Breast epithelium (tissue), 4 donors: ENCODE measurements around the gene NAT9. TPM values are rescaled to one million over a fixed set of nuclear protein-coding genes. Genes with fewer than 3 reads are reported as not detected.
A peak's percentile ranks its signal among the peaks of the same experiment; 100 is the strongest.

Source experiments
- DNase-seq, 2 donors: peaks; one replicate each; pipeline ENCODE4 v3.0.0-alpha.2; 2019; ENCODE audit warnings: low spot score in 2 of 2
- H3K27ac ChIP-seq, 2 donors: fragments of 200-600 bp; sonication (generic) in 1 of 2; one replicate each; pipeline ENCODE4 v1.5.1; 2016 to 2019; ENCODE audit warnings: mild to moderate bottlenecking in 1 of 2
- H3K27me3 ChIP-seq, 2 donors: fragments of 200-600 bp; sonication (generic) in 1 of 2; one replicate each; pipeline versions ENCODE4 v1.5.1 to v1.6.0; 2017 to 2019; ENCODE audit warnings: control low read depth in 1 of 2, mild to moderate bottlenecking in 1 of 2
- H3K36me3 ChIP-seq: fragments of 200-600 bp; one replicate; pipeline ENCODE4 v1.5.1; 2019
- H3K4me1 ChIP-seq, 2 donors: fragments of 200-600 bp; sonication (generic); one replicate each; pipeline ENCODE4 v1.5.1; 2016 to 2019; ENCODE audit warnings: control low read depth in 1 of 2
- H3K4me3 ChIP-seq, 3 donors: fragments of 200-600 bp; sonication (generic); 1 replicate in 2 of 3; 2 replicates in 1 of 3; pipeline ENCODE4 v1.5.1; 2016 to 2019; ENCODE audit warnings: mild to moderate bottlenecking in 3 of 3, moderate library complexity in 2 of 3
- H3K9me3 ChIP-seq, 2 donors: fragments of 200-600 bp; sonication (generic) in 1 of 2; one replicate each; pipeline ENCODE4 v1.5.1; 2016 to 2019; ENCODE audit warnings: control low read depth in 1 of 2
- POLR2A ChIP-seq: fragments of 450-650 bp; IDR thresholded peaks from one replicate; pipeline ENCODE4 v1.6.1; 2016; ENCODE audit warnings: antibody characterized with exemption, mild to moderate bottlenecking, moderate library complexity
- POLR2AphosphoS5 ChIP-seq, 3 donors: sonication (generic); formaldehyde crosslinking; IDR thresholded peaks; one replicate each; pipeline ENCODE4 v1.6.1; 2017; ENCODE audit warnings: antibody characterized with exemption in 3 of 3
- intact Hi-C: fragments of 100-400 bp; cut with DNase I; formaldehyde crosslinking; loops from one replicate; pipeline ENCODE4 v1.15.1; 2023; ENCODE audit warnings: low total_unique reads
- total RNA-seq, 3 donors: library from RNA; depleted of rRNA; stranded (reverse); fragments of >200 nt; gene quantifications; one replicate each; pipeline ENCODE4 v1.1.0, GENCODE V29; 2016
- TF ChIP-seq, protein P1 (sequence below), 3 donors: fragments of 450-650 bp; IDR thresholded peaks; one replicate each; pipeline ENCODE4 v1.5.1; 2016 to 2017; ENCODE audit warnings: antibody characterized with exemption in 3 of 3, mild to moderate bottlenecking in 3 of 3, moderate library complexity in 3 of 3

The NAT9 gene
- total RNA-seq, 3 donors from 2014 or later: 20.6 to 41.3 (median 40.0) TPM

DNA sequence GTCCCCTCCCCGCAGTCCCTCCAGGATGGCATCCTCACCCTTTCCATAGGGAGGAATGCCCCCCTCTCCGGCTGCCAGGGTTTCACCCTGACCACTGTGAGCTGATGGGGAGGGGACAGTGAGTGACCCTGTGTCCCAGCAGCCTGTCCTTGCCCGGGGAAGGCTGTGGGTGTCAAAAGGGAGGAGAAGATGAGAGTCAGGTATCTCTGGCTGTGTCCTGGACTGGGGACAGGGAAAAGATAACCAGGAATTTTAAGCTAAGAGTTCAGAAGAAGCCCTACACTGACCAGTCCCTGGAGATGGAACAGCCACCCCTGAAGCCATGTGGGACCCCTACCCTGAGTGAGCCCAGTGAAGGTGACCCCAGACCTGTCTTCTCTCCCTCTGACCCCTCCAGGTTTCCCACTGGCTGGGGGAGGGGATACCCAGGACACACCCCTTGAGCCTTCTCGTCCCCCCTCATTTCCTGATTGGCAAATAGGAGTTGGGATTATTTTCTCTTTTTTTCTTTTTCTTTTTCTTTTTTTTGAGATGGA is 11.3 kb downstream of the NAT9 start:
- Histone ChIP-seq H3K4me3 (no peak overlapping the region), H3K36me3 (no peaks in the 10 kb centered on the region), H3K9me3 (no peaks in the 10 kb centered on the region), H3K27me3 (no peaks in the 10 kb centered on the region), H3K4me1 (peaks cover 7 to 18% of the 10 kb centered on the region in 2 donors), H3K27ac (no peak overlapping the region)
- TF ChIP-seq, protein P1, sequence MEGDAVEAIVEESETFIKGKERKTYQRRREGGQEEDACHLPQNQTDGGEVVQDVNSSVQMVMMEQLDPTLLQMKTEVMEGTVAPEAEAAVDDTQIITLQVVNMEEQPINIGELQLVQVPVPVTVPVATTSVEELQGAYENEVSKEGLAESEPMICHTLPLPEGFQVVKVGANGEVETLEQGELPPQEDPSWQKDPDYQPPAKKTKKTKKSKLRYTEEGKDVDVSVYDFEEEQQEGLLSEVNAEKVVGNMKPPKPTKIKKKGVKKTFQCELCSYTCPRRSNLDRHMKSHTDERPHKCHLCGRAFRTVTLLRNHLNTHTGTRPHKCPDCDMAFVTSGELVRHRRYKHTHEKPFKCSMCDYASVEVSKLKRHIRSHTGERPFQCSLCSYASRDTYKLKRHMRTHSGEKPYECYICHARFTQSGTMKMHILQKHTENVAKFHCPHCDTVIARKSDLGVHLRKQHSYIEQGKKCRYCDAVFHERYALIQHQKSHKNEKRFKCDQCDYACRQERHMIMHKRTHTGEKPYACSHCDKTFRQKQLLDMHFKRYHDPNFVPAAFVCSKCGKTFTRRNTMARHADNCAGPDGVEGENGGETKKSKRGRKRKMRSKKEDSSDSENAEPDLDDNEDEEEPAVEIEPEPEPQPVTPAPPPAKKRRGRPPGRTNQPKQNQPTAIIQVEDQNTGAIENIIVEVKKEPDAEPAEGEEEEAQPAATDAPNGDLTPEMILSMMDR (IDR thresholded peaks at IDR 0.05): no peak
- TF ChIP-seq POLR2A (no peak), POLR2AphosphoS5 (IDR thresholded peaks at IDR 0.05) (no peak)
- no peak for DNase-seq
- intact Hi-C loops: no loop called here

DNA sequence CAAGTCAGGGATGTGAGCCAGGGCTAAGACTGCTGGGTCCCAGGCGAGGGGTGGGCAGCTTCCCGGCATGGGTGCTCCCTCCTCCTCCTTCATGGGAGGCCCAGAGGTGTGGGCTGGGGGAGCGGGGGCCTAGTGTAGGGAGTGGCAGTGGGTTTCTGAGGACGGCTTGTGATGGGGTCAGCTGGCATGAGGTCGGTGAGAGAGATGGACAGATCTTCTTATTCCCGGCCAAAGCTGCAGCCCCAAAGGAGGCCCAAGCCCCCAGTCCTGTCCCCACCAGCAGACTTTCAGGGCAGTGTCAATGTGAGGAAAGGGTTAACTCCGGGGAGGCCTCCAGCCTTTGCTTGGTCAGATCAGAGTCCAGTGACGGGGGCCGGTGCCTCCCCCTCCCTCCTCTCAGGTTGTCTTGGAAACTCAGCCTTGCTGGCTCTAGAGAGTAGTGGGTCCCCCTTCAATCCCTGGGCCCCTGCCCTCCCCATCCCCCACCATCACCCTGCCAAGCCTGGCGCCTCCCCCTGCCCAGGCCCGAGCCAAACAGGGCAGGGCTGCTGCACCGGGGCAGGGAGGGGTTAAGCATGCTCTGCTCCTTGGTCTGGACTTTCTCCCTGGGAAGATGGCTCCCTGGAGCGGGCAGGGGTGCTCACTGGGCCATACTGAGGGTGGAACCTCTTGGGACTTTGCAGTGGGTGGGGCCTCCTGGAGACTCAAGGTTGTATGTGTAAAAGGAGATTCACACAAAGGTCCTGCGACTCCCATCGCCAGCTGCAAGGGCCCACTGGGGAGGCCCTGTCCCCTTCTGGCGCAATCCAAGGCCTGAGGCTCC is 12.4 kb downstream of the NAT9 start:
- peaks cover 10 to 26% of the 10 kb centered on the region in 2 donors for H3K4me1 ChIP-seq
- H3K36me3 ChIP-seq: no peaks in the 10 kb centered on the region
- intact Hi-C loops: no loop called here
- DNase-seq: no peak
- H3K4me3 ChIP-seq: no peak overlapping the region
- no peaks in the 10 kb centered on the region for H3K9me3 ChIP-seq
- H3K27me3 ChIP-seq: no peaks in the 10 kb centered on the region
- TF ChIP-seq, protein P1 (IDR thresholded peaks at IDR 0.05): no peak
- H3K27ac ChIP-seq: peak overlapping the region in 1 of 2 donors; percentile 32

DNA sequence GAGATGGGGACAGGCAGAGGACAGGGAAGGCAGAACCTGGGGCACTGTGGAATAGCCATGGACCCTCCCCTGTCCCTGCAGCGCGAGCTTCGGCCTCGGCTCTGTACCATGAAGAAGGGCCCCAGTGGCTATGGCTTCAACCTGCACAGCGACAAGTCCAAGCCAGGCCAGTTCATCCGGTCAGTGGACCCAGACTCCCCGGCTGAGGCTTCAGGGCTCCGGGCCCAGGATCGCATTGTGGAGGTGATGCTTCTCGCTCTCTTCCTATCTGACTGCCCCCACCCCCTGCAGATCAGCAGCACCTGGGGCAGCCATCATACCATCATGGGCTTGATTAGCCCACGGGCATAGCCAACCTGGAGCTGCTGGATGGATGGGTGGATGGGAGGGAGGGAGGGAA is 14.2 kb downstream of the NAT9 start:
- no peaks in the 10 kb centered on the region for H3K27me3 ChIP-seq
- peaks cover 3 to 36% of the 10 kb centered on the region in 2 donors for H3K4me1 ChIP-seq
- TF ChIP-seq POLR2A (no peak), POLR2AphosphoS5 (IDR thresholded peaks at IDR 0.05) (no peak)
- TF ChIP-seq, protein P1 (IDR thresholded peaks at IDR 0.05): no peak
- H3K4me3 ChIP-seq: no peak overlapping the region
- peak overlapping the region in 1 of 2 donors; percentile 90 for H3K27ac ChIP-seq
- intact Hi-C loops: no loop called here
- no peaks in the 10 kb centered on the region for H3K36me3 ChIP-seq
- no peak for DNase-seq
- H3K9me3 ChIP-seq: no peaks in the 10 kb centered on the region

DNA sequence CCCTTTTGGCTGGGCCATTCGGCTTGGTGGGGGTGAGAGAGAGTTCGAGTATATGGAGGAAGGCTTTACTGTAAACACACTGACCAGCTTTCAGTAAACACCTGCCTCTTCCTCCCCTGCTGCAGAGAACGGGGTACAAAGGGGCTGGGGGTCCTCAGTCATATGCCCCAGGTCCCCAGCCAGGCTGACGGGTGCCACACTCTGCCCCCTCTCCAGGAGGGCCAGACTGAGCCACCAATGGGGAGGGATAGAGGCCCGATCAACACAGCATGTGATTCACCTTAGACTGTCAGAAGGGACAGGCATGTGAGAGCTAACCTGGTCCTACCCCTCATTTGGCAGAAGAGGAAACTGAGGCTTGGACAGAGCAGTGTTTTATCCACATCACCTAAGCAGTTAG is 14.7 kb downstream of the NAT9 start:
- H3K4me1 ChIP-seq: peaks cover 3 to 40% of the 10 kb centered on the region in 2 donors
- TF ChIP-seq POLR2A: no peak
- no peak for TF ChIP-seq POLR2AphosphoS5 (IDR thresholded peaks at IDR 0.05)
- TF ChIP-seq, protein P1 (IDR thresholded peaks at IDR 0.05): no peak
- peak overlapping the region; percentile 90 to 91 for H3K27ac ChIP-seq
- no peak overlapping the region for H3K4me3 ChIP-seq
- no peaks in the 10 kb centered on the region for H3K27me3 ChIP-seq
- H3K9me3 ChIP-seq: no peaks in the 10 kb centered on the region
- no peak for DNase-seq
- no peaks in the 10 kb centered on the region for H3K36me3 ChIP-seq
- intact Hi-C loops: no loop called here

DNA sequence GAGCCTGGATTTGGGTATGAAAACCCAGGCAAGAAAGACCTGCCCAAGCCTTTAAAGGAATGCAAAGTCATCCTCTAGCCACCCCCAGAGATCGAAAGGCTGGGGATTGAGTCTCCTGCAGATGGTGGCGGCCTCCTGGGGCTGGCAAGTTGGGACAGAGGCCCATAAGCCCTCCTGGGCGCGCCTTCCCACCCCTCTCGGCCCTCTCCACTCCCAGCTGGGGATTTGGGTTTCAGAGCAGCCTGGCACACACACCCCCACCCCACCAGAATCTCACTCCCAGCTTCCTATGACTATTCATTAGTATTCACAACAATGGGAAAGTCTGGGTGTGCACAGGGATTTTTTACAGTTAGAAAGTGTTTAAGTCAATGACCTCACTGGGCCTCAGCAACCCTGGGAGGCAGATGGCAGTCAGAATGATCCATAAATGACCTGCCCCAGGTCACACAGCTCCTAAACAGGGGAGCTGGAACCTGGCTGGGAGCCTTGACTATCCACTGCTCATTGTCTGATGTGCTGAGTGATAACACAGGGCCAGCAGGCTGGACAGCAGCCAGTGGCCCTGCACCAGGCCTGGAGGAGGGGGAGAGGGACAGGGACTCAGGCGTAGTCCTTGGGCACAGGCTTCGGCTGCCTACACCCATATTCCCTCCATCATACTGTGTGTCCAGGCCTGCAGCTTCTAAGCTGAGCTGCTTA is 15.6 kb downstream of the NAT9 start:
- H3K27ac ChIP-seq: peak overlapping the region; percentile 90 to 91
- no peaks in the 10 kb centered on the region for H3K36me3 ChIP-seq
- peaks cover 3 to 40% of the 10 kb centered on the region in 2 donors for H3K4me1 ChIP-seq
- TF ChIP-seq, protein P1 (IDR thresholded peaks at IDR 0.05): no peak
- TF ChIP-seq POLR2AphosphoS5 (IDR thresholded peaks at IDR 0.05): no peak
- TF ChIP-seq POLR2A: no peak
- H3K4me3 ChIP-seq: peak overlapping the region in 1 of 3 donors; percentile 4
- no peaks in the 10 kb centered on the region for H3K9me3 ChIP-seq
- H3K27me3 ChIP-seq: no peaks in the 10 kb centered on the region
- intact Hi-C loops: no loop called here
- DNase-seq: no peak
